ENCODE data around the gene CNKSR1.

CNKSR1 gene

GRCh38 chr1:26184883-26185282, 7.6 kb downstream of the CNKSR1 start:
- no peak for DNase-seq (ENCODE audit: low read depth)

- no peak for DNase-seq (ENCODE audit: low read depth)
Measured at GRCh38 chr1:26187882-26188281, 10.6 kb downstream of the CNKSR1 start.

GRCh38 chr1:26188477-26188876, 11.2 kb downstream of the CNKSR1 start:
- DNase-seq (ENCODE audit: low read depth): no peak

GRCh38 chr1:26189331-26189730, 12.0 kb downstream of the CNKSR1 start:
- no peak for DNase-seq (ENCODE audit: low read depth)

DNA sequence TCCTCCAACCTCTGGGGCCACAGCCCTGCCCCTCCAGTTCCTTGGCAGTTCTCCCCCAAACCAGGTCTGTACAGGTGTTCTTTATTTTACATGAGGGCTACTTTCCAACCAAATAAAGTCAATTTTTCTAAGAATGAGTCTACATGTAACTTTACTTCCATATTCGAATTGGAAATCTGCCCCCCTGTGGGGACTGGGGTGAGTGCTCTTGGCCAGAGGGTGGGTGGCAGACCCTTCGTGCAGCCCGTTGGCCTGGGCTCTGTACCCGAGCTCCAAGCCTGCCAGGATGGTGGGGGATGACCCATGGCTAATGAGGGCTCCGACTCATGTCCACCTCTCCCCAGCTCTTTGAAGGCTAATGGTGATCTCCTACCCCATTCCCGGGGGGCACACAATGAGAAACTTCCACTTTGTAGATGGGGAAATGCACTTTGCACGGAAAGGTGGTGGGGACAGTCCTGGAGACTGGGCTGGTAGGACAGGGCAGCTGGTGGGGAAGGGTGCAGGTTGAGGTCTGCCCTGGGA, 12.5 kb downstream of the CNKSR1 start:
- DNase-seq (ENCODE audit: low read depth): no peak

DNA sequence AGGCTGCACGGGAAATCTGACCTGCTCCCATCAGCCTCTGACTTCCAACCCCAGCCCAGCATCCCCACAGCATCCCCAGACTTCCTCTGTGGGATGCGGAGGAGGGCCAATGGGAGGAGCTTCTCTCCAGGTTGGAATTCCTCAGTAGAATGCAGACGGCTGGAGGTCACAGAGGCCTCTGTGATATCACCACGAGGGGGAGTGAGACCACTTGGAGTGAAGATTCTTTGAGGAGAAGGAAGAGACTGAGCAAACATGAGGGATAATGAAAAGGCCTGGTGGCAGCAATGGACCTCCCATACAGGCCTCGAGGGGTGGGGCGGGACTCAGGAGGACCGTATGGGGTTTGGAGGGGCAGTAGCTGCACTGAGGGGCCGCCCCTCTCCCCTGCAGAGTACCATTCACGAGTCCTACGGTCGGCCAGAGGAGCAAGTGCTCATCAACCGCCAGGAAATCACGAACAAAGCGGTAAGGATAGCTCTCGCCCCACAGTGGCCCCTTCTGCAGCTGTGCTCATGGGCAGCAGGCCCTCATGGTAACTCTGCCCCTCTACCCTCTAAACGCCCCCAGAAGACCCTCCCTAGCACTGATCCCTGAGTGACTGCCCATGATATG, 13.2 kb downstream of the CNKSR1 start, which contains the start of gene CATSPER4:
Gene CATSPER4 (plus strand): TSS at position 230 of the 615 bp plus-strand sequence. CDS start 26 bp downstream, at position 256.
- no peak for DNase-seq (ENCODE audit: low read depth)

DNA sequence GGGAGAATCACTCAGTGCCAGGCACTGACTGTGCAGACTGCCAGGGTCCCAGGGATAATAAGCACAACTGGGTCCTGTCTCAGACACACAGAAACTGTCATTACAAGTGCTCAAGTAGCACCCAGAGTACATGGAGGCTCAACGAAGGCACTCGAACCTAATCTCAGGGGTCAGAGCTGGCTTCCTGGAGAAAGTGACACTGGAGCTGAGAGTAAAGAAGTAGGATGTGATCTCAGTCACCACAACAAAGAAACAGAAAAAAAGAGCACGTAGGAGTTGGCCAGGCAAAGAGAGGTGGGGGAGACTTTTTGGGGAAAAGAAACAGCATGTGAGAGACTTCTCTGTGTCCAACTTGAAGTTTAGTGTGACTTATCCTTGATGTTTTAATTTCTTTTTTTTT, 14.4 kb downstream of the CNKSR1 start:
- no peak for DNase-seq (ENCODE audit: low read depth)

DNA sequence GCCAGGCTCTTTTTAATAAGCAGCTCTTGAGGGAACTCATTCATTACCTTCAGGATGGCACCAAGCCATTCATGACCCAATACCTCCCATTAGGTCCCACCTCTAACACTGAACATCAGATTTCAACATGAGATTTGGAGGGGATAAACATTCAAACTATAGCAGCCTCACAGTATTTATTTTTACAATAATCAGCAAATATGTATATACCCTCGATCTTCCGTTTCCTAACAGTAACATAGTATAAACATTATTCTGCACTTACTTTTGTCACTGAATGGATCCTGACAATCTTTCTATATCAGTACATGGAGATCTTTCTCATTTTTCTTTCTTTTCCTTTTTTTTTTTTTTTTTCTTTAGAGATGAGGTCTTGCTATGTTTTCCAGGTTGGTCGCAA, 18.5 kb downstream of the CNKSR1 start:
- no peak for DNase-seq (ENCODE audit: low read depth)

DNA sequence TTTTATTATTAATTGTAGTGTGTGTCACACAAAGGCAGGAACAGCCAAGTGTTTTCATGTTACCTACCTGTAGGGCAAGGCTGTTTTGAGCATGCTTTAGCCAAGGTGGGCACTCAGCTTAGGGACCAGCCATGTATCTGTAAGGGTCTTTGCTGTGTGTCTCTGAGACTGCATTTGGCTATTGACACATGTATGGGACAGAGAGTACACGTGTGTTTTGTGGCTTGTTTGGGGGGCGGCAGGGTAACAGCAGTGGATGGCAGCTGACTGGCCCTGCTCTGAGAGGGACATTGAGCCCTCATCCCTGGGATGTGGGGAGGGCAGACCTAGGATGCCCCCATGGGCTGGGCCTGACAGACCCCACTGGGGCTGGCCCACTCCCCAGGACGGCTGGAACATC, 20.0 kb downstream of the CNKSR1 start:
- DNase-seq (ENCODE audit: low read depth): no peak

DNA sequence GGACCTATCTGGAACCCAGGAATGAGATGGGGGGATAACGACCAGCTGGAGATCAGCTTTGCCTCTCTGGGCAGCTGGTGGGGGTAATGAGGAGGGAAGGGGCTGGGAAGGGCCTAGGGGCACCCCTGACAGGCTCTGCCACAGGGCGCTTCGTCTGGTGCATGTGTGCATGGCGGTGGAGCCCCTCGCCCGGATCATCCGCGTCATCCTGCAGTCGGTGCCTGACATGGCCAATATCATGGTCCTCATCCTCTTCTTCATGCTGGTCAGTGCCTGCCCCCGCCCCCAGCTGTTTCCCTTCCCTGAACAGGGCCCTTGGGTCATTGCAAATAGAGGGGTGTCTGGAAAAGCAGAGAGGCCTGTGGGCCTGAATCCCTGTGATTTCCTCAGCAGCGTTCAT, 20.5 kb downstream of the CNKSR1 start:
- DNase-seq (ENCODE audit: low read depth): no peak

DNA sequence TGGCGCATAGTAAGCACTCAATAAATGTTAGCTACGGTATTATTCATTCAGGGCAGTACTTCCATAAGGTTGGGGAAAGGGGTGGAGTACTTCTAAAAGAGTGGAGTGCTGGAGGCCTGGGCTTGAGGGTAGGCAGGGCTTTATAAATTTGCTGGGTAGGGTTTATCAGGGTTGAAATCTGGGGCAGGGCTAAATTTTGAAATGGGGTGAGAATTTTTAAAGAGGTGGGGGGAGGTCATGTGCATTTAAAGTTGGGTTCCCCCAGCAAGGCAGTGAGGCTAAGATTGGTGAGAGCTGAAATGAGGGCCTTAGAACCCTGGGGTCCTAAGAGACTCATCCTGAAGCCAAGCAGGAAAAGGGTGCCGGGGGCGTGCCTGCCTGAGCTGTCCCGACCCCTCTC, 23.1 kb downstream of the CNKSR1 start:
- DNase-seq (ENCODE audit: low read depth): no peak

- DNase-seq (ENCODE audit: low read depth): no peak
Measured at GRCh38 chr1:26203642-26204318, 26.5 kb downstream of the CNKSR1 start.

- no peak for DNase-seq (ENCODE audit: low read depth)
Measured at GRCh38 chr1:26210147-26210870, 33.0 kb downstream of the CNKSR1 start.

- no peak for DNase-seq (ENCODE audit: low read depth)
Measured at GRCh38 chr1:26212726-26213125, 35.4 kb downstream of the CNKSR1 start.

- no peak for DNase-seq (ENCODE audit: low read depth)
Measured at GRCh38 chr1:26213335-26213905, 36.1 kb downstream of the CNKSR1 start.

DNA sequence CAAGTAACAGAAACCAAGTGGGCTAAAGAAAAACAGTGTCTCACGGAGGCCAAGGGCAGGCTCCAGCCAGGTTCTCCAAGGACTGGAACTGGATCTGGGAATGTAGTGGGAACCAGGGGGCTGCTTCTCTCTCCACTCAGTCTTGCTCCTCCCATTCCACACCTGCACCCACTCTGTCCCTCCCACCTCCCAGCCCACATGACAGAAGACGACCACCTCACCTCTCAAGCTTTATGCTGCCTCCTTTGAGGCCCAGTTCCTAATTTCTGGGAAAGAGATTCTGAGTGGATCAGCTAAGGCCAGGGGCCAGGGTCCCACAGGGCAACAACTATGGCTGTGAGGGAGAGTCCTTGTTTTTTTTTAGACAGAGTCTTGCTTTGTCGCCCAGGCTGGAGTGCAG, 38.0 kb downstream of the CNKSR1 start:
- no peak for DNase-seq (ENCODE audit: low read depth)

DNA sequence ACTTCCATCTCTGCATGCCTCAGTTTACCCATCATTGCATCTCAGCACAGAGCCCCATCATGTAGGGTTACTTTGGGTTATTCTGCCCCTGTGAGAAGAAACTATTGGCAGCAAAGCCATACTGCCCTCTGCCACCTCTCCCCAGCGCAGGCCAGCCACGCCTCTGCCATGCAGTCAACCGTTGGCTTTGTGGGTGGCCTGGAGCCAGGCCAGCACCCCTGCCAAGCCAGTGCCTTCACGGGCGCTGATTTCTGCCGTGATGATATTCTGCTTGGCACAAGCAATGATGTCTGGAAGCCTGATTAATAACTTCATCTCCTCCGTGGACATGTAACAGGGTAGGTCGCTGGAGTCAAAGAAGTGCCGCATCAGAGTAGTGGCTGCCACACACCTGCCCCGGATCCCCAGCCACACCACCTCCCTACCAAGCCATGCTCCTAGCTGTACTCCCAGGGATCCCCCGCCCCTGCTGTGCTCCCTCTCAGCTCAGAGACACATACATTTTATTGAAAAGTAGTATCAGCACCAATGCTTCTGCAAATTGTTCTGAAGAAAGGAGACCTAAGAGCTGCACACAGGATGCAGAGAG, 41.7 kb downstream of the CNKSR1 start:
- DNase-seq (ENCODE audit: low read depth): no peak

GRCh38 chr1:26220199-26220912, 43.1 kb downstream of the CNKSR1 start:
- DNase-seq (ENCODE audit: low read depth): no peak

DNA sequence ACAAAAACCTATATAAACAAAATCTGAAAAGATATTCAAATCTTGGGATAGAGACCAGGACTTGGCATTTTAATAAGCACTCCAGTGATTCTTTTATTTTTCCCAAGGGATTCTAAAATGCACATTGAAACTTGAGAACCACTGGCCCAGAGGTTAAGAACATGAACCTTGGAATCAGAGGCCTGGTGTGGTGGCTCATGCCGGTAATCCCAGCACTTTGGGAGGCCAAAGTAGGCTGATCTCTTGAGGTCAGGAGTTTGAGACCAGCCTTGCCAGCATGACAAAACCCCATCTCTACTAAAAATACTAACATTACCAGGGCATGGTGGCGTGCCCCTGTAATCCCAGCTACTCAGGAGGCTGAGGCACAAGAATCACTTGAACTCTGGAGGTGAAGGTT, 43.8 kb downstream of the CNKSR1 start:
- no peak for DNase-seq (ENCODE audit: low read depth)

DNA sequence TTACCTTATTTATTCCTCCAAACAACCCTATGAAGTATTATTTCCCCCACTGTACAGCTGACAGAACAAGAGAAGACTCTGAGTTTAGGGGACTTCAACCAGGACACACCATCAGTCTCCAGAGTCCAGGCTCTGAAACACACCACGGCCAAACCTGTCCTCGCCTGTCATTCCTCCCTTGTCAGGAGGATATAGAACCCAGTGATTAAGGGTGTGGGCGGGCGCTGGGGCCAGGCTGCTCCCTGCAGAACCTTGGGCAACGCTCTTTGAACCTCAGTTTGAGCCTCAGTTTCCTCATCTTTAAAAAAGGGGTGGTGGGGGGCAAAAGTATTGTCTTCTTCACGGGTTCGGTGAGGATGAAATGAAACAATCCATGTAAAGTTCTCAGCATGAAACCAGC, 47.3 kb downstream of the CNKSR1 start:
- DNase-seq (ENCODE audit: low read depth): no peak

DNA sequence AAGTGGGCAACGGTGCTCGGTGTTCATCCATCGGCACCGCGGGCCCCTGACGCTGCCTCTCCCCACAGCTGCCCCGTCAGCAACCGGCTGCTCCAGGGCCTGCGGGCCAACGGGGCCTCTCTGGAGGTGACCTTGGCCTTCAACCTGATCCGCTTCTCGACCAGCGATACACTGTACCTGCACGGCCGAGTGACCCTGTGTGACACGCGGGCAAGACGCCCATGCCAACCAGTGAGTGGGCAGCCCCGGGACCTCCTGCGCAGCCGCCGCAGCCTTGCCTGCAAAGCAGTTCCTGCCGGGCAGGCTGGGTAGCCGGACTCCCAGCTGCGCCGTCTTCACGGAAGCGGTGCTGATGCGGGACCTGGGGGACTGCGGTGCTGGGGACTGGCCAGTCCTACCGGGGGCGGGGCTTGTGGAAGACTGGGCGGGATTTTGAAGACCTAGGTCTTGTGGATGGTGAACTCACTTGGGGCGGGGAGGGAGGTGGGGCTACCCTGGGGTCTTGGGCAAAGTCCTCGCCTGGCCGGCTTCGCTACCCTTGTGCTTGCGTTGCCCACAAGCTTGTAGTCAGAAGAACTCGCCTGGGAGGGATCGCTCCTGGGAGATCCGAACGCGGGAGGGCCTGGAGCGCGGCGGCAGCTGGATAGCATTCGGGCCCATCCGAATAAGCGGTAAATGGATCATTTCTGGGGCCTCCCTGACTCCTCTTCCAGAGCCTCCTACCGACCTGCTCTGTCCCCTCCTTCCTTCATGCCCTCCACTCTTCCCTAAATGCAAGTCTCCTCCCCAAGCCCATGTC, 47.9 kb downstream of the CNKSR1 start:
- DNase-seq (ENCODE audit: low read depth): no peak

Measured in fibroblast of the conjunctiva (primary cell).